Measurements from ENCODE around the gene TMEM187. TPM values are rescaled to one million over a fixed set of nuclear protein-coding genes. Genes with fewer than 3 reads are reported as not detected.

The TMEM187 gene
- total and polyA plus RNA-seq, 10 of the 15 experiments (the other 5 are each of a cell fraction or from before 2014, with no cell fraction given), result 0.45 to 8.5 (median 4.1) TPM

- TF ChIP-seq DPF2 (IDR thresholded peaks at IDR 0.05) (no peak), TBL1XR1 (IDR thresholded peaks at IDR 0.05; ENCODE audit: low read depth, low read length) (no peak), EP300 (IDR thresholded peaks at IDR 0.05; ENCODE audit: borderline replicate concordance in 1 of 2, control insufficient read depth in 1 of 2, low read depth in 2 of 2, low read length in 2 of 2) (no peak), KDM1A (IDR thresholded peaks at IDR 0.05; ENCODE audit: borderline replicate concordance) (no peak), HSF1 (IDR thresholded peaks at IDR 0.05; ENCODE audit: low read depth, low read length) (no peak), ZNF207 (IDR thresholded peaks at IDR 0.05; ENCODE audit: borderline replicate concordance) (no peak), ZZZ3 (IDR thresholded peaks at IDR 0.05; ENCODE audit: control insufficient read depth, insufficient read length, low read depth) (no peak), ATF7 (IDR thresholded peaks at IDR 0.05; ENCODE audit: low read depth) (no peak), ZNF274 (IDR thresholded peaks at IDR 0.05; ENCODE audit: insufficient read depth, insufficient read length) (no peak), MLLT1 (IDR thresholded peaks at IDR 0.05) (no peak), RAD51 (IDR thresholded peaks at IDR 0.05) (no peak), MYC (IDR thresholded peaks at IDR 0.05; ENCODE audit: insufficient read depth, insufficient read length, insufficient replicate concordance, low read length, severe bottlenecking) (no peak), YBX1 (IDR thresholded peaks at IDR 0.05) (no peak)
These were observed 43.7 kb upstream of the TMEM187 start (continued) for GRCh38 chrX:153928846-153929245.

All from GM12878 (cell line).